Endothelial cell of umbilical vein (primary cell): Measurements from ENCODE around the gene CRYBG3.

ENCODE experiments used
- CTCF ChIP-seq, 2 donors: IDR thresholded peaks; 1 replicate in 1 of 2; 2 replicates in 1 of 2; pipeline ENCODE4 v1.5.1; 2011; ENCODE audit warnings: low read length in 2 of 2, mild to moderate bottlenecking in 2 of 2, moderate library complexity in 2 of 2, control low read depth in 1 of 2, inconsistent platforms in 1 of 2, low read depth in 1 of 2; ENCODE audit not compliant: insufficient read depth in 1 of 2; ENCODE audit errors: extremely low read depth in 1 of 2
- EZH2 ChIP-seq: IDR thresholded peaks from 2 replicates; pipeline ENCODE4 v1.6.1; 2012; ENCODE audit warnings: borderline replicate concordance, low read depth, mild to moderate bottlenecking, moderate library complexity, low read length, inconsistent platforms; ENCODE audit not compliant: severe bottlenecking
- GATA2 ChIP-seq: IDR thresholded peaks from 2 replicates; pipeline ENCODE4 v1.7.0; 2011; ENCODE audit warnings: low read depth, mild to moderate bottlenecking, moderate library complexity, mixed read lengths, low read length; ENCODE audit not compliant: insufficient read length, insufficient read depth
- MAX ChIP-seq: IDR thresholded peaks from 2 replicates; pipeline ENCODE4 v1.6.1; 2011; ENCODE audit not compliant: insufficient read depth, insufficient read length
- POLR2A ChIP-seq: IDR thresholded peaks from 2 replicates; pipeline ENCODE4 v1.6.1; 2012; ENCODE audit warnings: low read depth, mild to moderate bottlenecking, control low read depth, low read length
- POLR2AphosphoS5 ChIP-seq: IDR thresholded peaks from 2 replicates; pipeline ENCODE4 v1.6.1; 2012; ENCODE audit warnings: low read depth, mild to moderate bottlenecking, control low read depth, low read length, moderate library complexity; ENCODE audit not compliant: insufficient read depth

GRCh38 chr3:97838393-97838792 is 16.6 kb downstream of the CRYBG3 start:
- TF ChIP-seq CTCF (IDR thresholded peaks at IDR 0.05; ENCODE audit: extremely low read depth in 1 of 2, insufficient read depth in 1 of 2, low read depth in 1 of 2, low read length in 2 of 2) (no peak), POLR2AphosphoS5 (no peak), POLR2A (no peak), MAX (no peak), EZH2 (no peak), GATA2 (no peak)
